Measurements from ENCODE around the gene KRTAP1-3. TPM values are rescaled to one million over a fixed set of nuclear protein-coding genes. Genes with fewer than 3 reads are reported as not detected.
"Not testable (repeated sequence)": the region's sequence is repeated elsewhere in the genome, so short reads cannot be mapped to it uniquely, and the experiment has no call there.

KRTAP1-3 gene
- total RNA-seq, 1 experiment from 2014 or later, result not detected

- intact Hi-C loops (cut with micrococcal nuclease; ENCODE audit: unreplicated experiment), result no loop called here
- H3K4me1 Mint-ChIP-seq (ENCODE audit: low read depth, unreplicated experiment), result peaks cover 31% of the 10 kb centered on the region
- no peak overlapping the region for H3K4me3 Mint-ChIP-seq (ENCODE audit: unreplicated experiment)
- DNase-seq, result no peak
- no peak for TF ChIP-seq CTCF (IDR thresholded peaks at IDR 0.05; ENCODE audit: insufficient read depth in 1 of 2, low read depth in 1 of 2, low read length in 1 of 2, severe bottlenecking in 1 of 2, unreplicated experiment in 1 of 2)
- H3K27me3 Mint-ChIP-seq (ENCODE audit: insufficient read depth, unreplicated experiment), result no peaks in the 10 kb centered on the region
- H3K36me3 Mint-ChIP-seq (ENCODE audit: insufficient read depth, unreplicated experiment), result peaks cover 5% of the 10 kb centered on the region
- H3K27ac Mint-ChIP-seq (ENCODE audit: unreplicated experiment), result no peak overlapping the region
- peaks cover 28% of the 10 kb centered on the region for H3K4me1 ChIP-seq
- H3K4me3 ChIP-seq (ENCODE audit: low read depth, low read length), result no peak overlapping the region
- H3K9me3 ChIP-seq, result peaks cover 8% of the 10 kb centered on the region
- H3K36me3 ChIP-seq (ENCODE audit: control insufficient read depth, insufficient read depth, low read length), result no peaks in the 10 kb centered on the region
- no TSS peak for BruUV-seq (replicated peaks)
- ChIA-PET POLR2A (no interaction called here), CTCF (no interaction called here)
- H3K9me3 Mint-ChIP-seq (ENCODE audit: unreplicated experiment), result peaks cover 10% of the 10 kb centered on the region
- H3K27me3 ChIP-seq (replicated peaks; ENCODE audit: control insufficient read depth, insufficient read depth, low read length), result no peaks in the 10 kb centered on the region
Observed at GRCh38 chr17:41052566-41052965, 17.9 kb upstream of the KRTAP1-3 start.

- BruUV-seq (replicated peaks), result no TSS peak
- TF ChIP-seq CTCF (IDR thresholded peaks at IDR 0.05; ENCODE audit: insufficient read depth in 1 of 2, low read depth in 1 of 2, low read length in 1 of 2, severe bottlenecking in 1 of 2, unreplicated experiment in 1 of 2), result no peak
- Mint-ChIP-seq H3K36me3 (ENCODE audit: insufficient read depth, unreplicated experiment) (peaks cover 5% of the 10 kb centered on the region), H3K4me1 (ENCODE audit: low read depth, unreplicated experiment) (peaks cover 26% of the 10 kb centered on the region), H3K27me3 (ENCODE audit: insufficient read depth, unreplicated experiment) (no peaks in the 10 kb centered on the region), H3K9me3 (ENCODE audit: unreplicated experiment) (peaks cover 11% of the 10 kb centered on the region), H3K4me3 (ENCODE audit: unreplicated experiment) (peak overlapping the region; percentile 58), H3K27ac (ENCODE audit: unreplicated experiment) (peak overlapping the region; percentile 91)
- CTCF ChIA-PET, result interaction anchor here (0.7 kb wide), 2 partner anchors 10 kb away, joined by 4 to 7 read pairs; no protein-coding TSS in a partner anchor
- POLR2A ChIA-PET, result interaction anchor here (1.8 kb wide), 1 partner anchor 10 kb away, joined by 8 read pairs; no protein-coding TSS in a partner anchor
- Histone ChIP-seq H3K27me3 (replicated peaks; ENCODE audit: control insufficient read depth, insufficient read depth, low read length) (no peaks in the 10 kb centered on the region), H3K4me3 (ENCODE audit: low read depth, low read length) (no peak overlapping the region), H3K9me3 (peaks cover 9% of the 10 kb centered on the region), H3K36me3 (ENCODE audit: control insufficient read depth, insufficient read depth, low read length) (no peaks in the 10 kb centered on the region), H3K4me1 (peaks cover 31% of the 10 kb centered on the region)
- DNase-seq, result no peak
- intact Hi-C loops (cut with micrococcal nuclease; ENCODE audit: unreplicated experiment), result no loop called here
Observed at GRCh38 chr17:41049110-41049509, 14.4 kb upstream of the KRTAP1-3 start.

- Mint-ChIP-seq H3K9me3 (ENCODE audit: unreplicated experiment) (peaks cover 12% of the 10 kb centered on the region), H3K4me3 (ENCODE audit: unreplicated experiment) (peak overlapping the region; percentile 58), H3K4me1 (ENCODE audit: low read depth, unreplicated experiment) (peaks cover 19% of the 10 kb centered on the region), H3K27me3 (ENCODE audit: insufficient read depth, unreplicated experiment) (no peaks in the 10 kb centered on the region), H3K27ac (ENCODE audit: unreplicated experiment) (peak overlapping the region; percentile 91), H3K36me3 (ENCODE audit: insufficient read depth, unreplicated experiment) (peaks cover 5% of the 10 kb centered on the region)
- DNase-seq, result peak; percentile 48 to 65
- Histone ChIP-seq H3K4me1 (peaks cover 25% of the 10 kb centered on the region), H3K4me3 (ENCODE audit: low read depth, low read length) (no peak overlapping the region), H3K36me3 (ENCODE audit: control insufficient read depth, insufficient read depth, low read length) (no peaks in the 10 kb centered on the region), H3K9me3 (peaks cover 13% of the 10 kb centered on the region), H3K27me3 (replicated peaks; ENCODE audit: control insufficient read depth, insufficient read depth, low read length) (no peaks in the 10 kb centered on the region)
- intact Hi-C loops (cut with micrococcal nuclease; ENCODE audit: unreplicated experiment), result loop anchor here (1.0 kb wide), 1 partner anchor 39 kb away; the partner anchor contains the start of gene KRTAP3-1
- TF ChIP-seq CTCF (IDR thresholded peaks at IDR 0.05; ENCODE audit: insufficient read depth in 1 of 2, low read depth in 1 of 2, low read length in 1 of 2, severe bottlenecking in 1 of 2, unreplicated experiment in 1 of 2), result no peak
- BruUV-seq (replicated peaks), result no TSS peak
- ChIA-PET POLR2A (interaction anchor here (1.8 kb wide), 1 partner anchor 11 kb away, joined by 8 read pairs; no protein-coding TSS in a partner anchor), CTCF (interaction anchor here (0.7 kb wide), 1 partner anchor 11 kb away, joined by 7 read pairs; no protein-coding TSS in a partner anchor)
Observed at GRCh38 chr17:41048441-41048840, 13.8 kb upstream of the KRTAP1-3 start.

- H3K36me3 Mint-ChIP-seq (ENCODE audit: insufficient read depth, unreplicated experiment); H3K27me3 Mint-ChIP-seq (ENCODE audit: insufficient read depth, unreplicated experiment); BruUV-seq (replicated peaks); H3K4me3 ChIP-seq (ENCODE audit: low read depth, low read length); H3K36me3 ChIP-seq (ENCODE audit: control insufficient read depth, insufficient read depth, low read length); intact Hi-C loops (cut with micrococcal nuclease; ENCODE audit: unreplicated experiment); H3K9me3 ChIP-seq; DNase-seq; H3K27me3 ChIP-seq (replicated peaks; ENCODE audit: control insufficient read depth, insufficient read depth, low read length): not testable (repeated sequence)
- peak within 1 kb of the TSS; percentile 58 for H3K4me3 Mint-ChIP-seq (ENCODE audit: unreplicated experiment)
- H3K9me3 Mint-ChIP-seq (ENCODE audit: unreplicated experiment), result peaks cover 23% of the 10 kb centered on the region
- POLR2A ChIA-PET, result interaction anchor here (0.6 kb wide), 1 partner anchor 137 kb away, joined by 3 read pairs; no protein-coding TSS in a partner anchor
- H3K4me1 ChIP-seq, result peaks cover 25% of the 10 kb centered on the region
- peaks cover 19% of the 10 kb centered on the region for H3K4me1 Mint-ChIP-seq (ENCODE audit: low read depth, unreplicated experiment)
- CTCF ChIA-PET, result interaction anchor here (1.1 kb wide), 1 partner anchor 137 kb away, joined by 3 read pairs; no protein-coding TSS in a partner anchor
- peak within 1 kb of the TSS; percentile 91 for H3K27ac Mint-ChIP-seq (ENCODE audit: unreplicated experiment)
Observed at GRCh38 chr17:41046735-41047465, 12.2 kb upstream of the KRTAP1-3 start, which contains the start of gene KRTAP2-1. Gene KRTAP2-1, minus strand, starts transcription at chr17:41047316. Its CDS starts 49 bp downstream, at chr17:41047267.
